ENCODE results near the gene BRINP1. TPM values are rescaled to one million over a fixed set of nuclear protein-coding genes. Genes with fewer than 3 reads are reported as not detected.

BRINP1 gene
- total RNA-seq, 4 donors from 2014 or later = 0.11 to 4.3 (median 0.78) TPM

DNA sequence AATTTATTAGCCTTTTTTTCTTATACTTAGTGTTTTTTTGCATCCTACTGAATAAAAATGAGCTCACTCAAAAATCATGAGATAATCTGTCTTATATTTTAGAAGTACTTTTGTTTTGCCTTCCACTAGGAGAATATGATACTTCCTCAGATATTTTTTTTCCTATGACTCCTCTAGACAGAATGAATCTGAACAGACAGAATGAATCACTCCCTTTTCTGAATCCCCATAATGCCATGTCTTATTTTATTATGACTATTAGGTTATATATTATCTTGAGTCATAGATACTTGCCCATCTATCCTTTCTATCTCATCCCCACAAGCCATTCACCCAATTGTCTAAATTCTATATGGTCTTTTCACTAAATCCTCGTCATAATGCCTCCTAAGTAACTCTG is 134.6 kb downstream of the BRINP1 start:
- no peaks in the 10 kb centered on the region for H3K27me3 ChIP-seq
- 40 to 60% methylated on average over 1 of the region's 1 CpG for WGBS, 2 donors
- no peak for DNase-seq
- intact Hi-C loops (cut with DNase I) = no loop called here
- no peaks in the 10 kb centered on the region for H3K36me3 ChIP-seq
- TF ChIP-seq POLR2A (IDR thresholded peaks at IDR 0.05) = no peak
- TF ChIP-seq, protein P1, sequence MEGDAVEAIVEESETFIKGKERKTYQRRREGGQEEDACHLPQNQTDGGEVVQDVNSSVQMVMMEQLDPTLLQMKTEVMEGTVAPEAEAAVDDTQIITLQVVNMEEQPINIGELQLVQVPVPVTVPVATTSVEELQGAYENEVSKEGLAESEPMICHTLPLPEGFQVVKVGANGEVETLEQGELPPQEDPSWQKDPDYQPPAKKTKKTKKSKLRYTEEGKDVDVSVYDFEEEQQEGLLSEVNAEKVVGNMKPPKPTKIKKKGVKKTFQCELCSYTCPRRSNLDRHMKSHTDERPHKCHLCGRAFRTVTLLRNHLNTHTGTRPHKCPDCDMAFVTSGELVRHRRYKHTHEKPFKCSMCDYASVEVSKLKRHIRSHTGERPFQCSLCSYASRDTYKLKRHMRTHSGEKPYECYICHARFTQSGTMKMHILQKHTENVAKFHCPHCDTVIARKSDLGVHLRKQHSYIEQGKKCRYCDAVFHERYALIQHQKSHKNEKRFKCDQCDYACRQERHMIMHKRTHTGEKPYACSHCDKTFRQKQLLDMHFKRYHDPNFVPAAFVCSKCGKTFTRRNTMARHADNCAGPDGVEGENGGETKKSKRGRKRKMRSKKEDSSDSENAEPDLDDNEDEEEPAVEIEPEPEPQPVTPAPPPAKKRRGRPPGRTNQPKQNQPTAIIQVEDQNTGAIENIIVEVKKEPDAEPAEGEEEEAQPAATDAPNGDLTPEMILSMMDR (IDR thresholded peaks at IDR 0.05) = no peak
- H3K4me1 ChIP-seq = no peaks in the 10 kb centered on the region
- no peak overlapping the region for H3K4me3 ChIP-seq
- H3K27ac ChIP-seq = no peak overlapping the region
- no peaks in the 10 kb centered on the region for H3K9me3 ChIP-seq

DNA sequence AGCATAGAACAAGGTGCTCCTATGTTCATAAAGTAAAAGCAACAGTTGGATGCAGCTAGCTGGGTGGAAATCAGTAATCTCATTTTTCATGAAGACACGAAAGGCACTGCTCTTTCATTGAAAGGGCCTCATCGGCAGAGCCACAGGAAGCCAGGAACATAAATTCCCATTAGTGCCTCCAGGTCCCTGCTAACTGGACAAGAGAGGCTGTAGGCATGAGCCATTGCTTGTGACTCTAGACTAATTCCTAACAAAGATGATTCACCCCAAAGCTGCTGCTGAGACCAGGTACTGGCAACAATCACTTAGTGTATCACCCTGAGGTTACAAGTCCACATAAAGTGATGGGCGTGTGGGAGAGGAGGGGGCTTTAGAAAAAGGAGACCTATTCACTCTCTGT is 141.8 kb downstream of the BRINP1 start:
- 64 to 80% methylated on average over 3 of the region's 3 CpGs for WGBS, 2 donors
- DNase-seq = no peak
- no peaks in the 10 kb centered on the region for H3K4me1 ChIP-seq

GRCh38 chr9:119224431-119224830 is 144.8 kb downstream of the BRINP1 start:
- TF ChIP-seq, protein P1 (IDR thresholded peaks at IDR 0.05) = no peak
- no peak for TF ChIP-seq POLR2A (IDR thresholded peaks at IDR 0.05)
- Histone ChIP-seq H3K4me3 (no peak overlapping the region), H3K9me3 (no peaks in the 10 kb centered on the region), H3K27ac (no peak overlapping the region), H3K36me3 (no peaks in the 10 kb centered on the region), H3K4me1 (no peaks in the 10 kb centered on the region), H3K27me3 (no peaks in the 10 kb centered on the region)
- intact Hi-C loops (cut with DNase I) = no loop called here
- WGBS, 2 donors = 33 to 36% methylated on average over 2 of the region's 2 CpGs
- DNase-seq = no peak

More for the DNA sequence above, 141.8 kb downstream of the BRINP1 start:
- Histone ChIP-seq H3K9me3 (no peaks in the 10 kb centered on the region), H3K4me3 (no peak overlapping the region), H3K27ac (no peak overlapping the region), H3K27me3 (no peaks in the 10 kb centered on the region), H3K36me3 (no peaks in the 10 kb centered on the region)
- no peak for TF ChIP-seq POLR2A (IDR thresholded peaks at IDR 0.05)
- TF ChIP-seq, protein P1 (IDR thresholded peaks at IDR 0.05) = no peak
- intact Hi-C loops (cut with DNase I) = no loop called here

- no peaks in the 10 kb centered on the region for H3K36me3 ChIP-seq
- intact Hi-C loops (cut with DNase I) = no loop called here
- no peak overlapping the region for H3K27ac ChIP-seq
- H3K27me3 ChIP-seq = no peaks in the 10 kb centered on the region
- WGBS, 2 donors = 80 to 83% methylated on average over 4 of the region's 4 CpGs
- H3K4me3 ChIP-seq = no peak overlapping the region
- H3K4me1 ChIP-seq = peaks cover 0 to 3% (median 0%) of the 10 kb centered on the region in 3 donors
- TF ChIP-seq, protein P1 (IDR thresholded peaks at IDR 0.05) = no peak
- no peak for TF ChIP-seq POLR2A (IDR thresholded peaks at IDR 0.05)
- DNase-seq = no peak
- H3K9me3 ChIP-seq = no peaks in the 10 kb centered on the region
These were observed 148.0 kb downstream of the BRINP1 start for GRCh38 chr9:119221276-119221675.

GRCh38 chr9:119218293-119218692 is 150.9 kb downstream of the BRINP1 start:
- no peaks in the 10 kb centered on the region for H3K9me3 ChIP-seq
- no peak for DNase-seq
- intact Hi-C loops (cut with DNase I) = no loop called here
- no peak overlapping the region for H3K27ac ChIP-seq
- WGBS, 2 donors = 53 to 64% methylated on average over 5 to 7 of the region's 7 CpGs
- peaks cover 0 to 5% (median 0%) of the 10 kb centered on the region in 3 donors for H3K4me1 ChIP-seq
- H3K4me3 ChIP-seq = no peak overlapping the region
- no peak for TF ChIP-seq POLR2A (IDR thresholded peaks at IDR 0.05)
- TF ChIP-seq, protein P1 (IDR thresholded peaks at IDR 0.05) = no peak
- H3K36me3 ChIP-seq = no peaks in the 10 kb centered on the region
- no peaks in the 10 kb centered on the region for H3K27me3 ChIP-seq
